Endodermal cell (in vitro differentiated cells): ENCODE results near the gene CTIF. TPM values are rescaled to one million over a fixed set of nuclear protein-coding genes. Genes with fewer than 3 reads are reported as not detected.

Experiments used
- DNase-seq: peaks from one replicate; pipeline ENCODE4 v3.0.0-alpha.2; 2017
- H3K27ac ChIP-seq: 2 replicates; pipeline ENCODE4 v1.5.1; 2013; ENCODE audit warnings: mild to moderate bottlenecking, low read depth, low read length, moderate library complexity
- H3K27me3 ChIP-seq: 2 replicates; pipeline ENCODE4 v1.6.1; 2013; ENCODE audit warnings: mild to moderate bottlenecking, low read length, moderate library complexity; ENCODE audit not compliant: insufficient read depth, control insufficient read depth, poor library complexity, severe bottlenecking
- H3K36me3 ChIP-seq: 2 replicates; pipeline ENCODE4 v1.7.0; 2013; ENCODE audit warnings: mild to moderate bottlenecking, low read length, moderate library complexity; ENCODE audit not compliant: control insufficient read depth, insufficient read depth
- H3K4me1 ChIP-seq: one replicate; pipeline ENCODE4 v1.7.0; 2013; ENCODE audit warnings: low read length; ENCODE audit not compliant: control insufficient read depth, insufficient read depth
- H3K4me3 ChIP-seq: 2 replicates; pipeline ENCODE4 v1.5.1; 2013; ENCODE audit warnings: mild to moderate bottlenecking, low read length, moderate library complexity
- H3K9ac ChIP-seq: 2 replicates; pipeline ENCODE4 v1.6.1; 2013; ENCODE audit warnings: mild to moderate bottlenecking, low read length, moderate library complexity; ENCODE audit not compliant: poor library complexity, severe bottlenecking; ENCODE audit errors: extremely low read depth
- H3K9me3 ChIP-seq: 2 replicates; pipeline ENCODE4 v1.6.1; 2013; ENCODE audit warnings: mild to moderate bottlenecking, low read length, moderate library complexity; ENCODE audit not compliant: control insufficient read depth
- H3K27ac Mint-ChIP-seq: 2 replicates; pipeline ENCODE4 v1.8.0; 2020; ENCODE audit warnings: mixed read lengths
- H3K27me3 Mint-ChIP-seq: 2 replicates; pipeline ENCODE4 v1.8.0; 2021; ENCODE audit warnings: mild to moderate bottlenecking, mixed read lengths; ENCODE audit not compliant: insufficient read depth
- H3K36me3 Mint-ChIP-seq: 2 replicates; pipeline ENCODE4 v1.8.0; 2020; ENCODE audit warnings: low read depth, mixed read lengths
- H3K4me1 Mint-ChIP-seq: 2 replicates; pipeline ENCODE4 v1.8.0; 2020; ENCODE audit warnings: mixed read lengths
- H3K4me3 Mint-ChIP-seq: 2 replicates; pipeline ENCODE4 v1.8.0; 2020; ENCODE audit warnings: mild to moderate bottlenecking, moderate library complexity, mixed read lengths
- H3K9me3 Mint-ChIP-seq: 2 replicates; pipeline ENCODE4 v1.8.0; 2020; ENCODE audit warnings: mild to moderate bottlenecking, mixed read lengths
- WGBS, 2 experiments: methylation state at CpG; one replicate each; pipeline versions ENCODE4 v1.1.5 to v1.1.7; 2013; ENCODE audit warnings: missing lambda C conversion rate in 2 of 2, mixed read lengths in 1 of 2; ENCODE audit not compliant: insufficient coverage in 1 of 2, insufficient read length in 1 of 2; 5-methylcytosine and 5-hydroxymethylcytosine counted together
- total RNA-seq, 2 donors: library from RNA; stranded (reverse); fragmentation: NEBNext Ultra II Directional in 1 of 2; extraction: Animal tissue kit (Norgen Biotek cat#: 25700) in 1 of 2; gene quantifications; 2 replicates in 1 of 2; 3 replicates in 1 of 2; pipeline ENCODE4 v1.2.1, GENCODE V29; 2021
- TF ChIP-seq, protein P1 (sequence below): fragments of 200-600 bp; sonication (generic); conservative IDR thresholded peaks from 2 replicates; pipeline ENCODE4 v1.5.0; 2021; ENCODE audit warnings: antibody characterized with exemption, mild to moderate bottlenecking

Gene CTIF
- total RNA-seq, 2 donors from 2014 or later: 33.8 to 41.6 TPM

DNA sequence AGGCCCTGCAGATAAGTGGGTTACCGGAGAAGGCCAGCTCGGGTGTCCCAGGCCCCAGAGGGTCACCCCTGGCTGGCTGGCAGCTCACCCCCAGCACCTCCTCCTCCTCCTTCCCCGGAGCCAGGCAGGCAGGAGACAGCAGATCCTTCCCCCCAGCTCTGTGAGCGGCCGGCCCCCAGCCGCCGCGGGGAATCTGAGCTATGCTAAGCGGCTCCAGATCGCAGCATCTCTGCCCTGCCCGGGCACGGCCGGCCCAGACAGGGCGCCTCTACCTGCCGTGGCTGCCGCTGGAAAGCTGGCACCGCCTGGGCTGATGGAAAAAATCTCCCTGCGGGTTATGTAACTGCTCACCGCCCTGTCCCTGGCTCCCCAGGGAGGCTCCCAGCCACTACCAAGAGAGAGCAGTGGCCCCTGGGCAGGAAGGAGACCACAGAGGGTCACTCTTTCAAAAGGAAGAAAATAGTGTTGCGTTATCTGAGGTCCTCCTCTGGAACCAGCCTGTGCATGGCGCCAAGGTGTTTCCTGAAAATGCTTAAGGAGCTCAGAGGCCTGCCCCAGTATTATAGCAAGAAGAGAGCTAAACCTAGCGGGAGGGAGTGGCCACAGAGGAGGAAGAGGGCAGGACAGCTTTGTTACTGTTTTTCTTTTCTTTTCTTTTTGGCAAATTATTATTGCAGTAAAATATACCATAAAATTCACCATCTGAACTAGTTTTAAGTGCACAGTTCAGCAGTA lies 233.0 kb downstream of the CTIF start:
- H3K4me3 Mint-ChIP-seq: no peak overlapping the region
- TF ChIP-seq, protein P1, sequence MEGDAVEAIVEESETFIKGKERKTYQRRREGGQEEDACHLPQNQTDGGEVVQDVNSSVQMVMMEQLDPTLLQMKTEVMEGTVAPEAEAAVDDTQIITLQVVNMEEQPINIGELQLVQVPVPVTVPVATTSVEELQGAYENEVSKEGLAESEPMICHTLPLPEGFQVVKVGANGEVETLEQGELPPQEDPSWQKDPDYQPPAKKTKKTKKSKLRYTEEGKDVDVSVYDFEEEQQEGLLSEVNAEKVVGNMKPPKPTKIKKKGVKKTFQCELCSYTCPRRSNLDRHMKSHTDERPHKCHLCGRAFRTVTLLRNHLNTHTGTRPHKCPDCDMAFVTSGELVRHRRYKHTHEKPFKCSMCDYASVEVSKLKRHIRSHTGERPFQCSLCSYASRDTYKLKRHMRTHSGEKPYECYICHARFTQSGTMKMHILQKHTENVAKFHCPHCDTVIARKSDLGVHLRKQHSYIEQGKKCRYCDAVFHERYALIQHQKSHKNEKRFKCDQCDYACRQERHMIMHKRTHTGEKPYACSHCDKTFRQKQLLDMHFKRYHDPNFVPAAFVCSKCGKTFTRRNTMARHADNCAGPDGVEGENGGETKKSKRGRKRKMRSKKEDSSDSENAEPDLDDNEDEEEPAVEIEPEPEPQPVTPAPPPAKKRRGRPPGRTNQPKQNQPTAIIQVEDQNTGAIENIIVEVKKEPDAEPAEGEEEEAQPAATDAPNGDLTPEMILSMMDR: no peak
- peaks cover 3% of the 10 kb centered on the region for H3K9me3 ChIP-seq
- no peaks in the 10 kb centered on the region for H3K4me1 ChIP-seq
- no peak overlapping the region for H3K27ac ChIP-seq
- H3K27me3 ChIP-seq: no peaks in the 10 kb centered on the region
- H3K27ac Mint-ChIP-seq: no peak overlapping the region
- DNase-seq: no peak
- no peak overlapping the region for H3K4me3 ChIP-seq
- peaks cover 12% of the 10 kb centered on the region for H3K36me3 Mint-ChIP-seq
- H3K9ac ChIP-seq: no peak overlapping the region
- H3K4me1 Mint-ChIP-seq: peaks cover 8% of the 10 kb centered on the region
- no peaks in the 10 kb centered on the region for H3K27me3 Mint-ChIP-seq
- H3K9me3 Mint-ChIP-seq: no peaks in the 10 kb centered on the region
- 76 to 93% methylated on average over 10 to 22 of the region's 22 CpGs for WGBS, 2 experiments
- H3K36me3 ChIP-seq: peaks cover 8% of the 10 kb centered on the region

DNA sequence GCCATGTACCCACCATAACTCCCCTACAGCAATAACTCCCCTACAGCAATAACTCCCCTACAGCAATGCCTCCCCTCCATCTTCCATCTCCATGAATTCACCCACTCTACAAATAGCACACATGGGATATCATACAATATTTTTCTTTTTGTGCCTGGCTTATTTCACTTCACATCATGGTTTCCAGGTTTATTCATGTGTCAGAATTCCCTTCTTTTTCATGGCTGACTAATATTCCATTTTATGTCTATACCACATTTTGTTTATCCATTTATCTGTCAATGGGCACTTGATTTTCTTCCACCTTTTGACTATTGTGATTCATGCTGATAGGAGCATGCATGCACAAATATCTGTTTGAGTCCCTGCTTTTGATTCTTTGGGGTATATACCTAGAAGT lies 233.6 kb downstream of the CTIF start:
- Mint-ChIP-seq H3K4me3 (no peak overlapping the region), H3K27me3 (no peaks in the 10 kb centered on the region), H3K9me3 (no peaks in the 10 kb centered on the region), H3K4me1 (peaks cover 8% of the 10 kb centered on the region), H3K36me3 (peaks cover 12% of the 10 kb centered on the region), H3K27ac (no peak overlapping the region)
- no peak for DNase-seq
- Histone ChIP-seq H3K27ac (no peak overlapping the region), H3K9ac (no peak overlapping the region), H3K4me3 (no peak overlapping the region), H3K4me1 (no peaks in the 10 kb centered on the region), H3K9me3 (peaks cover 3% of the 10 kb centered on the region), H3K36me3 (peaks cover 9% of the 10 kb centered on the region), H3K27me3 (no peaks in the 10 kb centered on the region)
- TF ChIP-seq, protein P1: no peak

DNA sequence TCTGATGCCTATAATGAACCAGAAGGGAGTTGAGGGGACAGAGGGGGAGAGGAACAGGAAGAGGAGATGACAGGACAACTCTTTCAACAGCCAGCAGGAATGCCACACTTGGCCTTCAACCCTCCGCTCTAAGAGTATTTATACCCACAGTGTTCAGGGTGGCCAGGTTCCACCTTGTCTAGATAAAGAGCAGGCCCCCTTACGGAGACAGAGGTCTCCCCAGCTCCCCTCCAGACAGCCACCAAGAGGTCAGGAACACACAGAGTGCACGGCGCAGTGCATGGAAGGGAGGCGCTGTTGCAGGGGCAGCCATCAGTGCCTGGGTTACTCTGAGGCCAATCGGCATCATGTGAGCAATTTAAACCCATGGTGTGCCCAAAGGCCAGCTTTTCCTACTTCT lies 235.0 kb downstream of the CTIF start:
- Histone ChIP-seq H3K9me3 (peaks cover 3% of the 10 kb centered on the region), H3K36me3 (peaks cover 13% of the 10 kb centered on the region), H3K4me3 (no peak overlapping the region), H3K27ac (no peak overlapping the region), H3K9ac (no peak overlapping the region), H3K27me3 (no peaks in the 10 kb centered on the region), H3K4me1 (no peaks in the 10 kb centered on the region)
- TF ChIP-seq, protein P1: no peak
- Mint-ChIP-seq H3K4me3 (no peak overlapping the region), H3K27ac (no peak overlapping the region), H3K4me1 (peaks cover 4% of the 10 kb centered on the region), H3K9me3 (no peaks in the 10 kb centered on the region), H3K27me3 (no peaks in the 10 kb centered on the region), H3K36me3 (peaks cover 8% of the 10 kb centered on the region)
- 89 to 91% methylated on average over 5 to 6 of the region's 6 CpGs for WGBS, 2 experiments
- DNase-seq: no peak
